H1 (cell line): ENCODE measurements around the gene SLAMF6. TPM values are rescaled to one million over a fixed set of nuclear protein-coding genes. Genes with fewer than 3 reads are reported as not detected.

Source experiments
- BCL11A ChIP-seq, 2 experiments: IDR thresholded peaks; one replicate each; pipeline ENCODE4 v1.6.1; 2011; ENCODE audit warnings: low read depth in 2 of 2, low read length in 2 of 2, mild to moderate bottlenecking in 2 of 2
- NANOG ChIP-seq: IDR thresholded peaks from 2 replicates; pipeline ENCODE4 v1.6.1; 2011; ENCODE audit warnings: low read length, low read depth, mild to moderate bottlenecking, inconsistent platforms; ENCODE audit not compliant: insufficient read depth, poor library complexity, severe bottlenecking
- RAD21 ChIP-seq, 2 experiments: IDR thresholded peaks in 1 of 2; conservative IDR thresholded peaks in 1 of 2; 2 replicates each; pipeline ENCODE4 v1.6.1; 2011; ENCODE audit warnings: low read depth in 2 of 2, low read length in 2 of 2, improper control_type of control experiment in 1 of 2, inconsistent platforms in 1 of 2, mild to moderate bottlenecking in 1 of 2, moderate library complexity in 1 of 2
- RFX5 ChIP-seq: IDR thresholded peaks from 2 replicates; pipeline ENCODE4 v1.6.1; 2011; ENCODE audit warnings: low read depth, low read length, improper control_type of control experiment, borderline replicate concordance
- polyA plus RNA-seq, 7 experiments: library from polyadenylated mRNA; depleted of rRNA in 3 of 7; stranded (reverse) in 5 of 7; unstranded in 2 of 7; fragments of >200 nt in 5 of 7; fragments of 200-250 nt in 2 of 7; gene quantifications; 1 replicate in 5 of 7; 2 replicates in 1 of 7; 4 replicates in 1 of 7; pipeline versions ENCODE4 v1.2.1 to v1.2.3, GENCODE V29; 2011 to 2013; ENCODE audit warnings: missing spikeins in 2 of 7, mixed read lengths in 2 of 7
- total RNA-seq: library from RNA; stranded (reverse); fragmentation: NEBNext Ultra II Directional; extraction: Animal tissue kit (Norgen Biotek cat#: 25700); gene quantifications from 2 replicates; pipeline ENCODE4 v1.2.1, GENCODE V29; 2021
- TF ChIP-seq, protein P1 (sequence below): fragments of 300-600 bp; sonication (generic); IDR thresholded peaks from 2 replicates; pipeline ENCODE4 v1.7.1; 2012; ENCODE audit warnings: low read length, moderate library complexity, mild to moderate bottlenecking, inconsistent platforms; ENCODE audit not compliant: insufficient replicate concordance
- TF ChIP-seq, protein P2 (sequence below): IDR thresholded peaks from 2 replicates; pipeline ENCODE4 v1.6.1; 2012; ENCODE audit warnings: low read length, inconsistent platforms

The SLAMF6 gene
- total and polyA plus RNA-seq, 2 of the 8 experiments (the other 6 are each of a cell fraction or from before 2014, with no cell fraction given): not detected

DNA sequence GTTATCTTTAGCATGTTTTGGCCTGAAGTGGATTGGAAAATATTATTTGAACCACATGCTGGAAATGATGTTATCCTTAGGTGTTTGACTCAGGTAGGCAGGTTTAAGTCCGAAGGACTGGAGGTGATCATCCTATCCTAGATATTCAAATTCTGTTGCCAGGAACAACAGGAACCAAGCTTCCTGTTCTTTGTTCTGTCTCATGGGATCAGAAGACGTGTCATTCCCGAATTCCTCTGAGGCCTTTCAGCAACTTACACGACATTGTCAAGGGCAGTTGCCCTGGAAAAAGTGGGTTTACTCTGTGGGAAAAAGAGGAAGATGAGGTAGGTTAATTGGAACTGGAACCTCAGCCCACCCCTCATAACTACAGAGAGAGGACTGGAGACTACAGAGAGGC lies 36.6 kb downstream of the SLAMF6 start (continued):
- TF ChIP-seq, protein P1, sequence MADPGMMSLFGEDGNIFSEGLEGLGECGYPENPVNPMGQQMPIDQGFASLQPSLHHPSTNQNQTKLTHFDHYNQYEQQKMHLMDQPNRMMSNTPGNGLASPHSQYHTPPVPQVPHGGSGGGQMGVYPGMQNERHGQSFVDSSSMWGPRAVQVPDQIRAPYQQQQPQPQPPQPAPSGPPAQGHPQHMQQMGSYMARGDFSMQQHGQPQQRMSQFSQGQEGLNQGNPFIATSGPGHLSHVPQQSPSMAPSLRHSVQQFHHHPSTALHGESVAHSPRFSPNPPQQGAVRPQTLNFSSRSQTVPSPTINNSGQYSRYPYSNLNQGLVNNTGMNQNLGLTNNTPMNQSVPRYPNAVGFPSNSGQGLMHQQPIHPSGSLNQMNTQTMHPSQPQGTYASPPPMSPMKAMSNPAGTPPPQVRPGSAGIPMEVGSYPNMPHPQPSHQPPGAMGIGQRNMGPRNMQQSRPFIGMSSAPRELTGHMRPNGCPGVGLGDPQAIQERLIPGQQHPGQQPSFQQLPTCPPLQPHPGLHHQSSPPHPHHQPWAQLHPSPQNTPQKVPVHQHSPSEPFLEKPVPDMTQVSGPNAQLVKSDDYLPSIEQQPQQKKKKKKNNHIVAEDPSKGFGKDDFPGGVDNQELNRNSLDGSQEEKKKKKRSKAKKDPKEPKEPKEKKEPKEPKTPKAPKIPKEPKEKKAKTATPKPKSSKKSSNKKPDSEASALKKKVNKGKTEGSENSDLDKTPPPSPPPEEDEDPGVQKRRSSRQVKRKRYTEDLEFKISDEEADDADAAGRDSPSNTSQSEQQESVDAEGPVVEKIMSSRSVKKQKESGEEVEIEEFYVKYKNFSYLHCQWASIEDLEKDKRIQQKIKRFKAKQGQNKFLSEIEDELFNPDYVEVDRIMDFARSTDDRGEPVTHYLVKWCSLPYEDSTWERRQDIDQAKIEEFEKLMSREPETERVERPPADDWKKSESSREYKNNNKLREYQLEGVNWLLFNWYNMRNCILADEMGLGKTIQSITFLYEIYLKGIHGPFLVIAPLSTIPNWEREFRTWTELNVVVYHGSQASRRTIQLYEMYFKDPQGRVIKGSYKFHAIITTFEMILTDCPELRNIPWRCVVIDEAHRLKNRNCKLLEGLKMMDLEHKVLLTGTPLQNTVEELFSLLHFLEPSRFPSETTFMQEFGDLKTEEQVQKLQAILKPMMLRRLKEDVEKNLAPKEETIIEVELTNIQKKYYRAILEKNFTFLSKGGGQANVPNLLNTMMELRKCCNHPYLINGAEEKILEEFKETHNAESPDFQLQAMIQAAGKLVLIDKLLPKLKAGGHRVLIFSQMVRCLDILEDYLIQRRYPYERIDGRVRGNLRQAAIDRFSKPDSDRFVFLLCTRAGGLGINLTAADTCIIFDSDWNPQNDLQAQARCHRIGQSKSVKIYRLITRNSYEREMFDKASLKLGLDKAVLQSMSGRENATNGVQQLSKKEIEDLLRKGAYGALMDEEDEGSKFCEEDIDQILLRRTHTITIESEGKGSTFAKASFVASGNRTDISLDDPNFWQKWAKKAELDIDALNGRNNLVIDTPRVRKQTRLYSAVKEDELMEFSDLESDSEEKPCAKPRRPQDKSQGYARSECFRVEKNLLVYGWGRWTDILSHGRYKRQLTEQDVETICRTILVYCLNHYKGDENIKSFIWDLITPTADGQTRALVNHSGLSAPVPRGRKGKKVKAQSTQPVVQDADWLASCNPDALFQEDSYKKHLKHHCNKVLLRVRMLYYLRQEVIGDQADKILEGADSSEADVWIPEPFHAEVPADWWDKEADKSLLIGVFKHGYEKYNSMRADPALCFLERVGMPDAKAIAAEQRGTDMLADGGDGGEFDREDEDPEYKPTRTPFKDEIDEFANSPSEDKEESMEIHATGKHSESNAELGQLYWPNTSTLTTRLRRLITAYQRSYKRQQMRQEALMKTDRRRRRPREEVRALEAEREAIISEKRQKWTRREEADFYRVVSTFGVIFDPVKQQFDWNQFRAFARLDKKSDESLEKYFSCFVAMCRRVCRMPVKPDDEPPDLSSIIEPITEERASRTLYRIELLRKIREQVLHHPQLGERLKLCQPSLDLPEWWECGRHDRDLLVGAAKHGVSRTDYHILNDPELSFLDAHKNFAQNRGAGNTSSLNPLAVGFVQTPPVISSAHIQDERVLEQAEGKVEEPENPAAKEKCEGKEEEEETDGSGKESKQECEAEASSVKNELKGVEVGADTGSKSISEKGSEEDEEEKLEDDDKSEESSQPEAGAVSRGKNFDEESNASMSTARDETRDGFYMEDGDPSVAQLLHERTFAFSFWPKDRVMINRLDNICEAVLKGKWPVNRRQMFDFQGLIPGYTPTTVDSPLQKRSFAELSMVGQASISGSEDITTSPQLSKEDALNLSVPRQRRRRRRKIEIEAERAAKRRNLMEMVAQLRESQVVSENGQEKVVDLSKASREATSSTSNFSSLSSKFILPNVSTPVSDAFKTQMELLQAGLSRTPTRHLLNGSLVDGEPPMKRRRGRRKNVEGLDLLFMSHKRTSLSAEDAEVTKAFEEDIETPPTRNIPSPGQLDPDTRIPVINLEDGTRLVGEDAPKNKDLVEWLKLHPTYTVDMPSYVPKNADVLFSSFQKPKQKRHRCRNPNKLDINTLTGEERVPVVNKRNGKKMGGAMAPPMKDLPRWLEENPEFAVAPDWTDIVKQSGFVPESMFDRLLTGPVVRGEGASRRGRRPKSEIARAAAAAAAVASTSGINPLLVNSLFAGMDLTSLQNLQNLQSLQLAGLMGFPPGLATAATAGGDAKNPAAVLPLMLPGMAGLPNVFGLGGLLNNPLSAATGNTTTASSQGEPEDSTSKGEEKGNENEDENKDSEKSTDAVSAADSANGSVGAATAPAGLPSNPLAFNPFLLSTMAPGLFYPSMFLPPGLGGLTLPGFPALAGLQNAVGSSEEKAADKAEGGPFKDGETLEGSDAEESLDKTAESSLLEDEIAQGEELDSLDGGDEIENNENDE: no peak
- TF ChIP-seq NANOG (no peak), RAD21 (IDR thresholded peaks at IDR 0.05 in 1 of 2, conservative IDR thresholded peaks at IDR 0.05 in 1 of 2; ENCODE audit: low read depth in 2 of 2, low read length in 2 of 2) (no peak), BCL11A (IDR thresholded peaks at IDR 0.05; ENCODE audit: low read depth in 2 of 2, low read length in 2 of 2) (no peak), RFX5 (no peak)
- TF ChIP-seq, protein P2, sequence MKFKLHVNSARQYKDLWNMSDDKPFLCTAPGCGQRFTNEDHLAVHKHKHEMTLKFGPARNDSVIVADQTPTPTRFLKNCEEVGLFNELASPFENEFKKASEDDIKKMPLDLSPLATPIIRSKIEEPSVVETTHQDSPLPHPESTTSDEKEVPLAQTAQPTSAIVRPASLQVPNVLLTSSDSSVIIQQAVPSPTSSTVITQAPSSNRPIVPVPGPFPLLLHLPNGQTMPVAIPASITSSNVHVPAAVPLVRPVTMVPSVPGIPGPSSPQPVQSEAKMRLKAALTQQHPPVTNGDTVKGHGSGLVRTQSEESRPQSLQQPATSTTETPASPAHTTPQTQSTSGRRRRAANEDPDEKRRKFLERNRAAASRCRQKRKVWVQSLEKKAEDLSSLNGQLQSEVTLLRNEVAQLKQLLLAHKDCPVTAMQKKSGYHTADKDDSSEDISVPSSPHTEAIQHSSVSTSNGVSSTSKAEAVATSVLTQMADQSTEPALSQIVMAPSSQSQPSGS: no peak
